Renal pelvis (tissue), 4 donors: ENCODE results near the gene NANOGP8. TPM values are rescaled to one million over a fixed set of nuclear protein-coding genes. Genes with fewer than 3 reads are reported as not detected.

Experiments used
- DNase-seq: peaks from one replicate; pipeline ENCODE4 v3.0.0-alpha.2; 2013
- polyA plus RNA-seq, 3 donors: library from polyadenylated mRNA; unstranded; fragments of 120-200 nt; gene quantifications; one replicate each; pipeline ENCODE4 v1.2.1, GENCODE V29; 2013; ENCODE audit not compliant: insufficient read length in 3 of 3

The NANOGP8 gene
- polyA plus RNA-seq, 3 donors: 0.69 to 0.78 TPM; not detected in 1

GRCh38 chr15:35061161-35061824 lies 23.8 kb downstream of the NANOGP8 start:
- DNase-seq: no peak

- no peak for DNase-seq
Observed at GRCh38 chr15:35060591-35060990, 24.5 kb downstream of the NANOGP8 start.

- DNase-seq: no peak
Observed at GRCh38 chr15:35058534-35059054, 26.5 kb downstream of the NANOGP8 start.

- DNase-seq: no peak
Observed at GRCh38 chr15:35055416-35056105, 29.5 kb downstream of the NANOGP8 start.

GRCh38 chr15:35054380-35054779 lies 30.7 kb downstream of the NANOGP8 start:
- DNase-seq: no peak

- no peak for DNase-seq
Observed at GRCh38 chr15:35047996-35048395, 37.1 kb downstream of the NANOGP8 start.

- DNase-seq: no peak
Observed at GRCh38 chr15:35047528-35047927, 37.6 kb downstream of the NANOGP8 start.

GRCh38 chr15:35043373-35044095 lies 41.6 kb downstream of the NANOGP8 start:
- no peak for DNase-seq

GRCh38 chr15:35040339-35041255 lies 44.5 kb downstream of the NANOGP8 start:
- DNase-seq: no peak

- no peak for DNase-seq
Observed at GRCh38 chr15:35038626-35039451, 46.3 kb downstream of the NANOGP8 start.

Other genes starting within 250 kb of the NANOGP8 start
- 10 to 100 TPM; 38.3 to 43.8 (median 39.3) TPM for gene AQR, start 115.6 kb downstream of the NANOGP8 start, polyA plus RNA-seq
- 10 to 100 TPM; 54.0 to 68.5 (median 67.6) TPM for gene ZNF770, start 97.0 kb downstream of the NANOGP8 start, polyA plus RNA-seq